HG03108 (cell line): ENCODE results near the gene RANBP1.

Source experiments
- ATAC-seq: cut with Tn5 transposase; IDR thresholded peaks from one replicate; pipeline ENCODE4 v1.9.1; 2021; ENCODE audit warnings: moderate library complexity; ENCODE audit not compliant: unreplicated experiment

RANBP1 gene

DNA sequence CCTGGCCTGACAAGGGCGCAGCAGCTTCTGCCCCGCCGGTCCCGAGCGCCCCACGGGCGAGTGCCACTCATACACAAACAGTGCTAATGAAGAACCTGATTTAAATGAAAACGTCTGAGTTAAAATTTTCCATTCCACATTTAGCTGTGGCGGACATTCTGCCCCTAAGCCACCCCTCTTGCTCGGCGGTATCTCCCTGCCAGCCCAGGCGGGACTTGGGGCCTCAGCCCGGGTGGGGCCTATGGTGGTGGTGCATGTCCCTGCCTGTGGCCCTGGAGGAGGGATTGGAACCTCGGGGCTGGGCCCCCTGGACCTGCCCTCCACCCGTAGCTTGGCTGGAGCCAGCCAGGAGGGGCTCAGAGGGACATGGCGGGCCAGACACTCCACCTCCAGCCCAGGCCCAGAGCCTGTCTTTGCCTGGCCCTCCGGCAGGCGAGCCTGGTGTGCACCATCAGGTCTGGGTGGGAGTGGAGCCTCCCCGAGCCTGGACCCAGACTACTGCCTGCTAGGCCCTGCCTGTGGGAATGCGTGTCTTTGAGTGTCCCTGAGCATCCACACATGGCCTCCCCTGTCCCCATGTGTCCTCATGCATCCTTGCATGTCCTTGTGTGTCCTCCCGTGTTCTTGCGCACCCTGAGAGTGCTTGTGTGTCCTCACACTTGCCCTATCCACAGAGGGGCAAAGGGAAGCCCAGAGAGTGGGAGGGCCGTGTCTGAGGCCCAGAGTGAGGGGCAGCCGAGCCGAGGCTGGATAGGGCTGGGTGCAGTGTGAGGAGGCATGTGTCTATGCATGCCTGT lies 20.1 kb downstream of the RANBP1 start:
- ATAC-seq: no peak

DNA sequence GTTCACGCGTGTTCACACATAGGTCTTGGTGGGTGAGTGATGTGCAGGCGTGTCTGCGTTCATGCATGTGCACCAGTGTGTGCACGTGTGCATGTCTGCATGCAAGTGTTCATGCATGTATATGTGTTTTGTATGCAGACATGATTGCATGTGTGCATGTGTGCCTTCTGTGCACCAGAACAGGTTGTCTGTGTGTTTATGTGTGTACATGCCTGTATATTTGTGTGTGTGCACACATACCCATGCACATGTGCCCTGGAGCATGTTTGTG lies 20.6 kb downstream of the RANBP1 start:
- no peak for ATAC-seq

DNA sequence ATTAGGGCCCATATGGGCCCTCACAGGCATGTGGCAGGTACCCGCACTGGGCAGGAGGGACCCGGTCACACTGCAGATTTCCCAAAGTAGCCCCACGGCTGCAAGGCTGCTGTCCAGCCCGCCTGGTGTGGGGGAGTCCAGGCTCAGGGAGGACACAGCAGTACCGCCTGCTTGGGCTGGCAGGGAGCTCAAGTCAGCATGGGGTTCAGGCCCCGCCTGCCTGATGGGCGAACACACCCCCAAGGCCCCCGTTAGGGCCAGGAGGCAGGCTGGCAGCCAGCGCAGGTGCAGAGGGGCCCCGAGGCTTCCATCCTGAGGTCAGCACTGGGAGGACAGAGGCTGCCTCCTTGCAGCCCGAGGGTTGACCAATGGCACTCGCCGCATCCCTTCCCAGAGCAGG lies 21.2 kb downstream of the RANBP1 start:
- no peak for ATAC-seq

DNA sequence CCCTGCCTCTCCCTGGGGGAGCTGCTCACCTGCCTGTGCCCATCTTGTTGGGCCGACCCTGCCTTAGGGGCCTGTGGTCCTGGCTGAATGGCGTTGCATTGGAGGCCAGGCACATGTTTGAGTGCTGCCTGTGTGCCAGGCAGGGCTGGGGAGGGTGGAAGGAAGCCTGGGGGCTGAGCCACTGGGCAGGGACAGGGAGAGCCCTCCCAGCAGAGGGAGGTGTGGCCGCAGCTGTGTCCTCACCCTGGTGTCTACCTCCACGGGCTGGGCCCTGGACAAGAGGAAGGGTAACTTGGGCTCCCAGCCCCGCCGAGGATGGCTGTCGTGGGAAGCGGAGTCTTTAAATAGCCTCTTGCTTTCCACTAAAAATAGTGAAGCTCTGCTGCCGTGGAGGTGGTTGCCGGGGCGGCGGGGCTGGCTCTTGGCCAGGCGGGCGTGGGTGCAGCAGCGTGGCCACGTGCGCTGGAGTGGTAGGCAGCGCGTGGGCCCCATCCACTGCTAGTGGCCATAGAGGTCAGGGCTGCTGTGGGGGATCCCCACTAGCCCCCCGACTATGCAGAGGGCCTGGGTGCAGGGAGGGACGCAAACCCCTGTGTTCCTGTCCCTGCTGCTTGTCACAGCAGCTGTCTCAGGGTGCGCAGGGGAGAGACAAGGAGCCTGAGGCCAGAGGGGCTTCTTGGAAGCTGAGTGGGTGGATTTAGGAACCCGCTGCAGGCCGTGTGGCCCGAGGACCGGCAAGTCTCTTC lies 21.9 kb downstream of the RANBP1 start:
- no peak for ATAC-seq

DNA sequence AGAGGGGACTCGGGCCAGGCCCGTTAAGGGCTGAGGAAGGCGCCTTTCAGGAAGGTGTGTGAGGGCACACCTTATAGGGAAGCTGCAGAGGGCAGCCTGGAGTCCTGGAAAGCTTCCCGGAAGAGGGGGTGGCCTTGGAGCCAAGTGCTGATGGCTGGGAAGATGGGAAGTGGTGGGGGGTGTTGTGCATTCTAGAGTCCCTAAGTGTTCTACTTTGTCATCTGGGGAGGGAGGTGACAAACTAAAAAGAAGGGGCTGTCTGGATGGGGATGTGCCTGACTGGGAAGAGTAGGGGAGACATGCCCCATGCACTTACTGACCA lies 22.5 kb downstream of the RANBP1 start:
- no peak for ATAC-seq

DNA sequence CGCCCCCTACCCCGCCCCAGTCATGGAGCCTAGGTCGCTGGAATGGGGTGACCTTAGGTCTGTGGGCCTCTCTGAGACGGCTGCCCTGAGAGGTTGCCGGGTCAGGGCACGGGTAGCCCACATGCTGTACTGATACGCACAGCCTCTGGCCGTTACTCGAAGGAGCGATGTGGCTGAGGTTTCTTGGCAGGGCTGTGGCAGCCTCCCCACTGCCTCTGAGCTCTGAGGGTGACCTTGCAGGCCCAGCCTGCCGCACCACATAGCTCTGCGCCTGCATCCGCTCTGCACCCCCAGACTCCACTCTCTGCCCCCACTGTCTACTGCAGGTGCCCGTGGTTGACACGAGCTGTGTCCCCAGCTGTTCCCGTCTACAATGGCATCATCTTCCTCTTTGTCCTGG lies 23.0 kb downstream of the RANBP1 start:
- no peak for ATAC-seq

DNA sequence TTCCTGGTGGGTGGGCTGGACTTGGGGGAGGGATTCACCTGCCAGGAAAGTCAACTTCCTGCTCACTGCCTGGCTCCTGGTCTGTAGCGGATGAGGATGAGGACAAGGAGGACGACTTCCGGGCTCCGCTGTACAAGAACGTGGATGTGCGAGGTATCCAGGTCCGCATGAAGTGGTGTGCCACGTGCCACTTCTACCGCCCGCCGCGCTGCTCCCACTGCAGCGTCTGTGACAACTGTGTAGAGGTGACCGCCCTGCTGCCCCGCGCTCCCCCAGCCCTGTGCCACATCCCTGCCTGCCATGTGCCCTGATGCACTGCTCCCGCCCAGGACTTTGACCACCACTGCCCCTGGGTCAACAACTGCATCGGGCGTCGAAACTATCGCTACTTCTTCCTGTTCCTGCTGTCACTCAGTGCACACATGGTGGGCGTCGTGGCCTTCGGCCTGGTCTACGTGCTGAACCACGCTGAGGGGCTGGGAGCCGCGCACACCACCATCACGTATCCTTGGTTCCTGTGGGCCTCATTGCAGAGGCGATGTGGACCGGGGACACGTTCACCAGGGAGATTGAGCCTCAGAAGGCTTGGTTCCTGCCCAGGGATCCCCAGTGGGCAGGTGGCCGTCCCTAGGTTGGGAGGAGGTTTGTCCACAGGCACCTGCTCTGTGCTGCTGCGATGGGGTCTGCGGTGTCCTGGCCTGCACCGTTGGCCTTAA lies 23.6 kb downstream of the RANBP1 start:
- ATAC-seq: no peak

DNA sequence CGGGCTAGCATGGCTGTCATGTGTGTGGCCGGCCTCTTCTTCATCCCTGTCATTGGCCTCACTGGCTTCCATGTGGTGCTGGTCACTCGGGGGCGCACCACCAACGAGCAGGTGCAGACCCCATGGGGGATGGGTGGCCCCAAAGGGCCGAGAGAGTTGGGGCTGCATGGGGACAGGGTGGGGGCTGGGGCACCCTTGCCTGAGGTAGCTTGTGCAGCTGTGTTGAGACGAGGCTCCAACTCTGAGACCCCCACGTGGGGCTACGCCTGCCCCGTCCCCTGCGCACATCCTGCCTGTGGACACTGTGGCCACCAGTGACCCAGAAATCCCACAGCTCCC lies 24.2 kb downstream of the RANBP1 start:
- ATAC-seq: no peak

DNA sequence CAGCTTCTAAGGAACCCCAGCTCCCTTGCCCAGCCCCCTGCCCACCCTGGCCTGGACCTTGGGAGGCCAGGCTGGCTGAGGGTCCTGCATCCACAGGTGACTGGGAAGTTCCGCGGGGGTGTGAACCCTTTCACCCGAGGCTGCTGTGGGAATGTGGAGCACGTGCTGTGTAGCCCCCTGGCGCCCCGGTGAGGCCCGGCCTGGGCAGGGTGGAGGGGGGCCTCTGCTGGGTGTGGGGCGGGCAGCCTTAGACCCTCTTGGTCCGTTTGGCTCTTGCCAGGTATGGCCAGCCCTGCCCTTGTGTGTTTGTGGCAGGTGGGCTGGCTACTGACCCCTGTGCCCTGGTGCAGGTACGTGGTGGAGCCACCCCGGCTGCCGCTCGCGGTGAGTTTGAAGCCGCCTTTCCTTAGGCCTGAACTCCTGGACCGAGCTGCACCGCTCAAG lies 24.6 kb downstream of the RANBP1 start:
- ATAC-seq: no peak

DNA sequence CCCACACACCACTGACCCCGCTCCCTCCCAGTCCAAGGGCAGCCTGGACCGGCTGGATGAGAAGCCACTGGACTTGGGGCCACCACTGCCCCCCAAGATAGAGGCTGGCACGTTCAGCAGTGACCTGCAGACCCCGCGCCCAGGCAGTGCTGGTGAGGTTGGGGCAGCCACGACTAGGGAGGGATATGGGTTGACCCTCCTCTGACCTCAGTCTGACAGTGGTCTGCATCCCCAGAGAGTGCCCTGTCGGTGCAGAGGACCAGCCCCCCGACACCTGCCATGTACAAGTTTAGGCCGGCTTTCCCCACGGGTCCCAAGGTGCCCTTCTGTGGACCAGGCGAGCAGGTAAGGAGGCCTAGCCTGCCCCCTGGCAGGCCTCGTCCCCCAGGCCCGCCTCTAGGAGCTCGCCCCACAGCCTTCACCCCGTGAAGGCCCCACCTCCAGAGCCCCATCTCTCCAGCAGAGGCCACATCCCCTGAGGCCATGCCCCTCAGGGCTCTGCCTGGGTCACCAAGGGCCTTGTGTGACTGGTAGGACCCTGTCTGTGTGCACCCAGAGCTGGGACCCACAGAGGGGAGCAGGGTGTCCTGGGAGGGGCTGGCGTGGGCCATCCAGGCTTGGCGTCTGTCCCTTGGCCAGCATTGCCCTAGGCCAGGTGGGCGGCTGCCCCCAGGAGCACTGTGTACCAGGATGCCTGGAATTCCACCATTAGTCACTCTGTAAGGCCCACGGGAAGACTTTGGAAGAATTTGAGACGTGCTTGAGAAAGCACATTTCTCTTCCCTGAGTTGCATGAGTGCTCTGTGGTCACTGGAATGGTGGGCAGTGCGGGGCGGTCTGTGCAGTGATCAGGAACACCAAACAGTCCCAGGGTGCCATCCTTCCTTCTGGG lies 25.5 kb downstream of the RANBP1 start:
- no peak for ATAC-seq

DNA sequence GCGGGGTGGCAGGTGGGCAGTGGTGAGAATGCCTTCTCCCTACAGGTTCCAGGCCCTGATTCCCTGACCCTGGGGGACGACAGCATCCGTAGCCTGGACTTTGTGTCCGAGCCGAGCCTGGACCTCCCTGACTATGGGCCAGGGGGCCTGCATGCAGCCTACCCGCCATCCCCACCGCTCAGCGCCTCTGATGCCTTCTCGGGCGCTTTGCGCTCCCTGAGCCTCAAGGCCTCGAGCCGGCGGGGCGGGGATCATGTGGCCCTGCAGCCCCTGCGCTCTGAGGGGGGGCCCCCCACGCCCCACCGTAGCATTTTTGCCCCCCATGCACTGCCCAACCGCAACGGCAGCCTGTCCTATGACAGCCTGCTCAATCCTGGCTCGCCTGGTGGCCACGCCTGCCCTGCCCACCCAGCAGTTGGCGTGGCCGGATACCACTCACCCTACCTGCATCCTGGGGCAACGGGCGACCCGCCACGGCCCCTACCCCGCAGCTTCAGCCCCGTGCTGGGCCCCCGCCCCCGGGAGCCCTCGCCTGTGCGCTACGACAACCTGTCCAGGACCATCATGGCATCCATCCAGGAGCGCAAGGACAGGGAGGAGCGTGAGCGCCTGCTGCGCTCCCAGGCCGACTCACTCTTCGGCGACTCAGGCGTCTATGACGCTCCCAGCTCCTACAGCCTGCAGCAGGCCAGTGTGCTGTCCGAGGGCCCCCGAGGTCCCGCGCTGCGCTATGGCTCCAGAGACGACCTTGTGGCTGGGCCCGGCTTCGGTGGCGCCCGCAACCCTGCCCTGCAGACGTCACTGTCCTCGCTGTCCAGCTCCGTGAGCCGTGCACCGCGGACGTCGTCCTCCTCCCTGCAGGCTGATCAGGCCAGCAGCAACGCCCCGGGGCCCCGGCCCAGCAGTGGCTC lies 27.1 kb downstream of the RANBP1 start:
- no peak for ATAC-seq

DNA sequence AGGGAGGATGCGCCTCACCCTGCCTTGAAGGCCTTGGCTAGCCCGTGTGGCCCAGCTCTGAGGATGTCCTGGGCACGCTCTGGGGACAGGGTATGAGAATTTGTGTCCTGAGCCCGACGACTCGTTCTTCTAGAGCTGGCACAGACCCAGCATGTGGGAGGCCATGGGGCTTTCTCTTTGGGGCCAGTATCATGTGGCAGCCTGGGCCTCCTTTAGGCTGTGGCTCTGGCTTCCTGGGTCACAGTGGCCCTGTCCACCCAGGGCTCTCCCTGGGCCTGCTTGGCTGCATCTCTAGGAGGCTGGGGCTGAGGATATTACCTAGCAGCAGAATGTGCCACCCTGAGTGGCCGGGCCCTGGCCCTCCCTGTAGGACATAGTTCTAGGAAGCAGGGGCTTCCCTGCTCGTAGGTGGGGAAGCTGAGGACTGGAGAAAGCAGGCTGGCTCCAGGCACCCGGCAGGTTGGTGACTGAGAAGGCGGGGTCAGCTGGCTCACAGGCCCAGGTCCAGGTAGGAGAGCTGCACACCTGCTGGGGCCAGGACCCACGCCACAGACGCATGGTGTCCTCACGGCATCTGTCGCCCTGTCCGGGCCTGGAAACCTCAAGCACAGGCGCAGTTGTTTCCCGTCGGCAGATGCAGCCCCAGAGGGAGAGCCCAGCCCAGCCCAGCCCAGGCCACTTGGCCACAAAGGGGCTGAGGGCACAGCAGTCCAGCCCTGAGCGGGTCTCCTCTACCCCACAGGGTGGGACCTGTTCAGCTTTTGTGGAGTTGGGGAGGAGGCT lies 28.2 kb downstream of the RANBP1 start:
- no peak for ATAC-seq

DNA sequence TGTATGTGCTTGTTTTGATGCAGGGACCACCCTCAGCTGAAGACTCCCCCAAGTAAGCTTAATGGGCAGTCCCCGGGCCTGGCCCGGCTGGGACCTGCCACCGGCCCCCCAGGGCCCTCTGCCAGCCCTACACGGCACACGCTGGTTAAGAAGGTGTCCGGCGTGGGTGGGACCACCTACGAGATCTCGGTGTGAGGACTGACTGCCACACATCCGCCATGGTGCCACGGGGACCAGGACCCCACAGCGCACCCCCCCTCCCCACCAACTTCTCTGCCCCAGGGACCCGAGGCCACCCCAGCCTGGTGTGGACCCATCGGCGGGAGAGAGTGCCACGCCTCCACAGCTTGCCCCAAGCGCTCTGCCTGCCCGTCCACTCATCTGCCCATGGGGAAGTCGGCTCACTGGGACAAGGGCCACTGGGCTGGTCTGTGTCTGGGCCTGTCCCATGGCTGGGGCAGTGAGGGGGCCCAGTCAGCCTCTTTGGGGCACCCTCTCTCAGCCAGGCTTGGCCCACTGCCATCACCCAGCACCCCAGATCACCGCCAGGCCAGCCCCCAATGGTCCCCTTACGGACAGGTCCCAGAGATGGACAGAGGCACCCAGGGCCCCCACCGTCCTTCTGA lies 29.4 kb downstream of the RANBP1 start:
- ATAC-seq: no peak

DNA sequence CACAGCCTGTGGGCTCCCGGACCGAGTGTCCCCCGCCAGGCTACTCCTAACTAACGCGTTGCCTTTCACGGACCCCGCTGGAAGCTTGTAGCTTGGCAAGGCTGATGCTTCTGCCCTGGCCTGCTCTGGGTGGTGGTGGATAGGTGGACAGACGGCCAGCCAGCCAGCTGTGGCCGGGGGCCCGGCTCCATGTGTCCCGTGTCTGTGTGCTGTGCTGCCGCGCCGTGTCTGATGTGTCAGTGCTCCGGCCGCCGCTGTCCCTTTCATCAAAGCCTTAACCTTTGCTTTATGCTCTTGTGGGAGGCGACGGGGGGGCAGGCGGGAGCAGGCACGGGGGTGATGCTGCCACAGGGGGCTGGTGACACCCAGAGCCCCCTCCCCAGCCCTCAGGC lies 29.9 kb downstream of the RANBP1 start:
- no peak for ATAC-seq

DNA sequence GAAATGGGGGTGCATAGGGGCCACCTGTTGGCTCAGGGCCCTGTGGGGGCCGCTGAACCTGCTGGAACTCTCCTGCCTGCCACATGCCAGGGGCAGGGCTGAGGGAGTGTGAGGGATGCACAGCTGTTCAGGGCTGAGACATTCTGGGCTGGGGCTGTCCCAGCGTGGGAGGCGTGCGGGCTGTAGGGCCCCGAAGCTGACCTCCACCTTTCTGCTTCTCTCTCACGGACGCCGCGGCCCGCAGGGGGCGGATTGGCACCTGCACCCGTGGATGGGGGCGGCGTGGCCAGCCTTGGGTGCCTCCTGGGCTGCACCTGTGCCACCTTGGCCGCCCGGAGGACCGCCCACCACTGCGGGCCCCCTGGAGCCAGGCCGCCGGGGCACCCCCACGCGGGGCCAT lies 30.9 kb downstream of the RANBP1 start:
- ATAC-seq: no peak

DNA sequence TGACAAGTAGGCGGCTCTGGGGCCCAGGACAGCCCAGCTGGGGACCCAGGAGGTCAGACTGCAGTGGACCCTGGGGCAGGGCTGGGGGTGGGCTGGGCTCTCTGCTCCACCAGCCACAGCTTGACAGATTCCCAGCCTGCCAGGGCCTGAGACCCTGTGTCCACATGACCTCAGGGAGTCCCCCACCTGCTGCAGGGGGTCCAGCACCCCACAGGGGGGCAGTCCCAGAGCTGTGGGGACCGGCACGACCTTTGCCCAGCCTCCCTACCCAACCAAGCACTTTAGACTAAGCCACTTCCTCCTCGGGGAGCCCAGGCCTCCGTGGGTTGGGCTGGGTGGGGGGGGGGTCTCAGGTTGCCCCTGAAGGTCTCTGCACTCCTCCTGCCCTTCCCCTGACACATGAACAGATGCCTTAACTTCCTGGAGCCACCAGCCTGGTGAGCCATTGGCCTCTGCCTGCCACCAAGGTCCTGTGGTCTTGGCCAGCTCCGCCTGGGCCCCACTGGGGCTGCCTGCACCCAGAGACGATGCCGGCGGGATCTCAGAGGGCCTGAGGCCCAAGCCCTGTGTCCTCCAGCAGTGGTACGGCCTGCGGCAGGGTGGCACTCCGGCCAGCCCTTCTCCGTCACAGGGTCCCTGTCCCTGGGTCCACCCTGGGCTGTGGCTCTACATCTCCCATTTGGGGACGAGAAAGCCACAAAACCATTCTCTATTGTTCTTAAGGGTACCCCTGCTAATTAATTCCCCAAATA lies 31.5 kb downstream of the RANBP1 start:
- no peak for ATAC-seq

DNA sequence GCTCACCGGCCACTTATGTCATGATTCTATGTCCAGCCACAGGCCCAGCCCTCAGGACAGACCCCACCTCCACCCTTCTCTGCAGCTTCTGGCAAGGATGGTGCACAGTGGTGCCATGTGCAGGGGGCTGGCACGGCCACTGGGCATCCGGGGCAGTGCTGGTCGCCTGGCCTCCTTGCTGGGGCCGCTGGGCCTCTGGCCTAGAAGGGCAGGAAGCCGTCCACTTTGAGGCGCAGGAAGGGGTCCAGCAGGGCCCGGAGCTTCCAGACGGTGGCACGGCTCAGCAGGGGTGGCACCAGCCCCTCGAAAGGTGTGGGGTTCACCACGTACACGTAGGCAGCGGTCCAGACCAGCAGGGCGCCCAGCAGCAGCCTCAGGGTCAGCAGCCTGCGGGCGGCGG lies 32.5 kb downstream of the RANBP1 start:
- no peak for ATAC-seq
